Kidney (tissue), 14 donors: ENCODE data around the gene PARVB. TPM values are rescaled to one million over a fixed set of nuclear protein-coding genes. Genes with fewer than 3 reads are reported as not detected.

Experiments
- DNase-seq, 5 donors: peaks; one replicate each; pipeline ENCODE4 v3.0.0-alpha.2; 2013 to 2020
- FAIRE-seq: peaks from 2 replicates; lab custom pipeline; 2012; peaks lifted over from hg19 to GRCh38; lab: Jason Lieb, UNC
- H3K27ac ChIP-seq, 2 donors: one replicate each; pipeline ENCODE4 v1.7.0; 2013; ENCODE audit warnings: low read depth in 2 of 2, low read length in 2 of 2, inconsistent platforms in 1 of 2
- H3K27me3 ChIP-seq: one replicate; pipeline ENCODE4 v1.7.1; 2013; ENCODE audit warnings: low read length, inconsistent platforms; ENCODE audit not compliant: control insufficient read depth, insufficient read depth
- H3K36me3 ChIP-seq, 3 donors: one replicate each; pipeline versions ENCODE4 v1.7.0 to v1.7.1; 2013; ENCODE audit warnings: low read length in 3 of 3, control low read depth in 1 of 3, inconsistent platforms in 1 of 3; ENCODE audit not compliant: insufficient read depth in 3 of 3, control insufficient read depth in 2 of 3
- H3K4me1 ChIP-seq, 3 donors: one replicate each; pipeline versions ENCODE4 v1.7.0 to v1.7.1; 2013; ENCODE audit warnings: low read length in 3 of 3, inconsistent platforms in 1 of 3, low read depth in 1 of 3; ENCODE audit not compliant: control insufficient read depth in 2 of 3, insufficient read depth in 2 of 3
- H3K4me3 ChIP-seq, 3 donors: one replicate each; pipeline versions ENCODE4 v1.7.0 to v1.8.1; 2013; ENCODE audit warnings: low read length in 3 of 3, control low read depth in 1 of 3, inconsistent platforms in 1 of 3
- H3K9ac ChIP-seq, 3 donors: one replicate each; pipeline versions ENCODE4 v1.7.0 to v1.7.1; 2013; ENCODE audit warnings: low read length in 3 of 3, control low read depth in 1 of 3, inconsistent platforms in 1 of 3
- H3K9me3 ChIP-seq, 3 donors: one replicate each; pipeline versions ENCODE4 v1.7.0 to v1.7.1; 2013; ENCODE audit warnings: low read length in 3 of 3, control low read depth in 1 of 3, inconsistent platforms in 1 of 3; ENCODE audit not compliant: control insufficient read depth in 2 of 3, insufficient read depth in 1 of 3
- intact Hi-C: fragments of 100-400 bp; cut with DNase I; formaldehyde crosslinking; loops from one replicate; pipeline ENCODE4 v1.11.1; 2022
- polyA plus RNA-seq: library from polyadenylated mRNA; stranded (reverse); fragments of 350-450 nt; fragmentation: Illumina TruSeq; extraction: RNeasy Lipid Tissue Mini Kit (QIAGEN cat#74804); gene quantifications from one replicate; pipeline ENCODE4 v1.2.3, GENCODE V29; 2014; ENCODE audit warnings: low read depth, low replicate concordance; ENCODE audit not compliant: insufficient read depth
- total RNA-seq: library from RNA; stranded (reverse); fragmentation: NEBNext Ultra II Directional; extraction: Animal tissue kit (Norgen Biotek cat#: 25700); gene quantifications from one replicate; pipeline ENCODE4 v1.2.1, GENCODE V29; 2021
- TF ChIP-seq, protein P1 (sequence below): IDR thresholded peaks from 3 replicates; pipeline ENCODE4 v1.5.1; 2012; ENCODE audit warnings: mild to moderate bottlenecking, moderate library complexity, borderline replicate concordance; ENCODE audit not compliant: insufficient read depth; ENCODE audit errors: extremely low read depth
- donor health status: control.
- donor health status: control.
- donor health status: control.
- donor health status: control.
- donor health status: control.
- donor health status: DM: yes; HTN: yes; CAD: no.
- donor health status: Normal renal cell carcinoma (clear cell type).

The PARVB gene
- total and polyA plus RNA-seq, 2 donors from 2014 or later = 32.9 to 51.1 TPM

DNA sequence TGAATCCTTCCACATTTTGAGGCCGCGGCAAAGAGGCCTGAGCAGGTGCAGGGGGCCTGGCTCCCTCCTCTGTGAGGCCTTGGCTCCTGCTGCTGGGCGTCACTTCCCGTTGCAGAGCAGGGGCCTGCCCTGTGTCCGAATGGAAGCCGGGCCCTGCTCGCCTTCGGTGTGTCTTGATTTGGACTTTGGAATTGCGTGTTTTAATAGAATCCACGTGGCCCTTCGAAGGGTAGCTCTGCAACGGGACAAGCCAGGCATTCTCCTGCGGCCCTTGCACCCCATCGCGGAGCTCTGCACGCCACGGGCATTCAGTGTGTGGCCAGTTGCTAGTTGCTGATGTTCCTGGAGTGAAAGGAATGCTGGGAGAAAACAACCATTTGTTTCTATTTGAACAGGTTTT lies 43.1 kb upstream of the PARVB start:
- Histone ChIP-seq H3K9ac (no peak overlapping the region), H3K27me3 (no peaks in the 10 kb centered on the region), H3K27ac (no peak overlapping the region), H3K36me3 (peaks cover 5 to 45% (median 38%) of the 10 kb centered on the region in 3 donors), H3K4me1 (no peaks in the 10 kb centered on the region), H3K4me3 (no peak overlapping the region), H3K9me3 (no peaks in the 10 kb centered on the region)
- TF ChIP-seq, protein P1, sequence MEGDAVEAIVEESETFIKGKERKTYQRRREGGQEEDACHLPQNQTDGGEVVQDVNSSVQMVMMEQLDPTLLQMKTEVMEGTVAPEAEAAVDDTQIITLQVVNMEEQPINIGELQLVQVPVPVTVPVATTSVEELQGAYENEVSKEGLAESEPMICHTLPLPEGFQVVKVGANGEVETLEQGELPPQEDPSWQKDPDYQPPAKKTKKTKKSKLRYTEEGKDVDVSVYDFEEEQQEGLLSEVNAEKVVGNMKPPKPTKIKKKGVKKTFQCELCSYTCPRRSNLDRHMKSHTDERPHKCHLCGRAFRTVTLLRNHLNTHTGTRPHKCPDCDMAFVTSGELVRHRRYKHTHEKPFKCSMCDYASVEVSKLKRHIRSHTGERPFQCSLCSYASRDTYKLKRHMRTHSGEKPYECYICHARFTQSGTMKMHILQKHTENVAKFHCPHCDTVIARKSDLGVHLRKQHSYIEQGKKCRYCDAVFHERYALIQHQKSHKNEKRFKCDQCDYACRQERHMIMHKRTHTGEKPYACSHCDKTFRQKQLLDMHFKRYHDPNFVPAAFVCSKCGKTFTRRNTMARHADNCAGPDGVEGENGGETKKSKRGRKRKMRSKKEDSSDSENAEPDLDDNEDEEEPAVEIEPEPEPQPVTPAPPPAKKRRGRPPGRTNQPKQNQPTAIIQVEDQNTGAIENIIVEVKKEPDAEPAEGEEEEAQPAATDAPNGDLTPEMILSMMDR = no peak
- DNase-seq (no peak), FAIRE-seq (no peak)
- intact Hi-C loops = no loop called here

DNA sequence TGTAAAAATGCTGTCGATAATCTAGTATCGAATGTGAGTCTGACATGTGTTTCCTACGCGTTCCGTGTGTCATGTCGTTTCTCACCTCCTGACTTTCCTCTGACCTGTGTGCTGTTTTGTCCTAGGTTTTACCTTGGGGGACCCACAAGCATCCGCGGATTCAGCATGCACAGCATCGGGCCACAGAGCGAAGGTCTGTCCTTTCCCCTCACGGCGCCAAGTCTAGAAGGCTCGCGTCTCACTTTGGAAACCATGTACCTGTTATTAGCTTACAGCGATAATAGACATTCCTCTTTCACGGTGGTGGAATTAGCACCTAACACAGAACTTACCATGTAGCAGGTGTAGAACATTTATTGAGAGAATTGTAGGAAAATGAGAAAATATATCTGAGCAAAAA lies 40.3 kb upstream of the PARVB start:
- no peak for FAIRE-seq
- Histone ChIP-seq H3K27me3 (no peaks in the 10 kb centered on the region), H3K9me3 (no peaks in the 10 kb centered on the region), H3K4me3 (no peak overlapping the region), H3K9ac (no peak overlapping the region), H3K4me1 (no peaks in the 10 kb centered on the region), H3K36me3 (peaks cover 6 to 35% (median 34%) of the 10 kb centered on the region in 3 donors), H3K27ac (no peak overlapping the region)
- TF ChIP-seq, protein P1 = no peak
- no peak for DNase-seq
- intact Hi-C loops = no loop called here

DNA sequence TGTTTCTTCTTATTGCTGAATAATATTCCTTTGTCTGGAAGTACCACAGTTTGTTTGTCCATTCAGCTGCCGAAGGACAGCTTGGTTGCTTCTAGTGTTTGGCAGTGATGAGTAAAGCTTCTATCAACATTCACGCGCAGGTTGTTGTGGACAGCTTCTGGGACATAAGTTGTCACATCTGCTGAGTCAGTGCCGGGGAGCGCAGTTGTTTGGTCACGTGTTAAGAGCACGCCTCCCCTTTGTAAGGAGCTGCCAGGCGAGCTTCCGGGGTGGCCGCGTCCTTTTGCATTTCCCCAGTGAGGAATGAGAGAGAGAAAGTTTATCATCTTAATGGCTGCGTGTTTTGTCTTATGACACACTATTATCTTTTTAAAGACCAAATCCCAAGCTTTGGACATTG lies 38.6 kb upstream of the PARVB start:
- Histone ChIP-seq H3K36me3 (peaks cover 8 to 33% (median 32%) of the 10 kb centered on the region in 3 donors), H3K27me3 (no peaks in the 10 kb centered on the region), H3K9ac (no peak overlapping the region), H3K4me3 (no peak overlapping the region), H3K4me1 (no peaks in the 10 kb centered on the region), H3K27ac (no peak overlapping the region), H3K9me3 (no peaks in the 10 kb centered on the region)
- DNase-seq (no peak), FAIRE-seq (no peak)
- intact Hi-C loops = no loop called here
- TF ChIP-seq, protein P1 = no peak
